IPS-15b (cell line): Measurements from ENCODE around the gene CPM.
"Not testable (repeated sequence)": the region's sequence is repeated elsewhere in the genome, so short reads cannot be mapped to it uniquely, and the experiment has no call there.

Source experiments
- H3K27me3 ChIP-seq: one replicate; pipeline ENCODE4 v1.6.1; 2013; ENCODE audit warnings: low read length; ENCODE audit not compliant: control insufficient read depth, insufficient read depth
- H3K36me3 ChIP-seq: one replicate; pipeline ENCODE4 v1.6.1; 2013; ENCODE audit warnings: low read length; ENCODE audit not compliant: control insufficient read depth, insufficient read depth
- H3K4me1 ChIP-seq: one replicate; pipeline ENCODE4 v1.6.1; 2013; ENCODE audit warnings: mild to moderate bottlenecking, low read length; ENCODE audit not compliant: control insufficient read depth, insufficient read depth
- H3K4me3 ChIP-seq: one replicate; pipeline ENCODE4 v1.5.1; 2013; ENCODE audit warnings: low read depth, low read length
- H3K9ac ChIP-seq: one replicate; pipeline ENCODE4 v1.6.1; 2013; ENCODE audit warnings: low read depth, mild to moderate bottlenecking, low read length
- H3K9me3 ChIP-seq: one replicate; pipeline ENCODE4 v1.6.1; 2013; ENCODE audit warnings: mild to moderate bottlenecking, low read length; ENCODE audit not compliant: control insufficient read depth, insufficient read depth

The CPM gene

DNA sequence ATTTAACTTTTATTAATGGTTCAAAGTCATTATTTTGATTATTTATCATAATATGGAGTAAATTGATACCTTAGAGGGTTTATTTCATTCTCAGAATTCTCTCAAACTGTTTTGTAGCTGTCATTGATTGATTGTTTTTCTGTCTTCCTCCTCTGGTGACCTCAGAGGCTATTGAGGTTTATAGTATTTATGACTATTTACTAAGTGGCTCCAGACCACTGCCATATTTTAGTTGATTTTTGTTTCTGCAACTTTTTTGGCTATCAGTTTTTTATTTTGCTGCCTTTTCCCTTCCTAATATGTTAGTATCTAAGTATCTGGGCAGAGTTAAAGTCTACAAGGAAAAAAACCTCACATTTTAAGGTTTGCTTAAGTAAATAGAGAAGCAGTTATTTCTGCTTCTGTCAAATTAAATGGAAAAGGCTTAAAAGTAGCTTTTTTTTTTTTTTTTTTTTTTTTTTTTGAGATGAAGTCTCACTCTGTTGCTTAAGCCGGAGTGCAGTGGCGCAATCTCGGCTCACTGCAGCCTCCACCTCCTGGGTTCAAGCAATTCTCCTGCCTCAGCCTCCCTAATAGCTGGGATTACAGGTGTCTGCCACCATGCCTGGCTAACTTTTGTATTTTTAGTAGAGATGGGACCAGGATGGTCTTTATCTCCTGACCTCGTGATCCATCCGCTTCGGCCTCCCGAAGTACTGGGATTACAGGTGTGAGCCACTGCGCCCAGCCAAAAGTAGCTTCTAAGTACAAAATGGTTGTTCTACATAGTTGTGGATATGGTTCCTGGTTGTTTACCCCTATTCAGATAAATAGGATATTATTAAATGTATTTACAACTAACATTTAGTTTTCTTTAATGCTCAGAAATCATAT, 116.8 kb downstream of the CPM start:
- no peaks in the 10 kb centered on the region for H3K27me3 ChIP-seq
- no peak overlapping the region for H3K9ac ChIP-seq
- no peaks in the 10 kb centered on the region for H3K4me1 ChIP-seq
- H3K4me3 ChIP-seq = no peak overlapping the region
- H3K36me3 ChIP-seq = peaks cover 39% of the 10 kb centered on the region
- no peaks in the 10 kb centered on the region for H3K9me3 ChIP-seq

GRCh38 chr12:68815232-68815927, 117.6 kb downstream of the CPM start:
- no peaks in the 10 kb centered on the region for H3K9me3 ChIP-seq
- H3K4me1 ChIP-seq = no peaks in the 10 kb centered on the region
- peaks cover 35% of the 10 kb centered on the region for H3K36me3 ChIP-seq
- H3K4me3 ChIP-seq = no peak overlapping the region
- H3K9ac ChIP-seq = no peak overlapping the region
- H3K27me3 ChIP-seq = no peaks in the 10 kb centered on the region

GRCh38 chr12:68814490-68815231, 118.3 kb downstream of the CPM start:
- H3K4me3 ChIP-seq = no peak overlapping the region
- no peaks in the 10 kb centered on the region for H3K27me3 ChIP-seq
- no peaks in the 10 kb centered on the region for H3K9me3 ChIP-seq
- H3K4me1 ChIP-seq = no peaks in the 10 kb centered on the region
- H3K9ac ChIP-seq = no peak overlapping the region
- H3K36me3 ChIP-seq = peaks cover 34% of the 10 kb centered on the region

GRCh38 chr12:68813242-68813593, 119.8 kb downstream of the CPM start:
- Histone ChIP-seq H3K4me3 (no peak overlapping the region), H3K9ac (no peak overlapping the region)

GRCh38 chr12:68812553-68813241, 120.3 kb downstream of the CPM start:
- peaks cover 31% of the 10 kb centered on the region for H3K36me3 ChIP-seq
- H3K4me1 ChIP-seq = no peaks in the 10 kb centered on the region
- no peaks in the 10 kb centered on the region for H3K9me3 ChIP-seq
- H3K27me3 ChIP-seq = no peaks in the 10 kb centered on the region
- H3K9ac ChIP-seq = no peak overlapping the region
- H3K4me3 ChIP-seq = no peak overlapping the region

More at GRCh38 chr12:68813242-68813593, 119.8 kb downstream of the CPM start:
- no peaks in the 10 kb centered on the region for H3K4me1 ChIP-seq
- H3K9me3 ChIP-seq = no peaks in the 10 kb centered on the region
- no peaks in the 10 kb centered on the region for H3K27me3 ChIP-seq
- peaks cover 34% of the 10 kb centered on the region for H3K36me3 ChIP-seq

DNA sequence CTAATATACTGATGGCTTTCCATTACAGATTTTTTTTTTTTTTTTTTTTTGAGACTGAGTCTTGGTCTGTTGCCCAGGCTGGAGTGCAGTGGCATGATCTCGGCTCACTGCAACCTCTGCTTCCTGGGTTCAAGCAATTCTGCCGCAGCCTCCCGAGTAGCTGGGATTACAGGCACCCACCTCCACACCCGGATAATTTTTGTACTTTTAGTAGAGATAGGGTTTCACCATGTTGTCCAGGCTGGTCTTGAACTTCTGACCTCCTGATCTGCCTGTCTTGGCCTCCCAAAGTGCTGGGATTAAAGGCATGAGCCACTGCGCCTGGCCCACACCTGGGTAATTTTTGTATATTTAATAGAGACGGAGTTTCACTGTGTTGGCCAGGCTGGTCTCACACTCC, 121.4 kb downstream of the CPM start:
- H3K36me3 ChIP-seq = peaks cover 28% of the 10 kb centered on the region
- not testable (repeated sequence) for H3K27me3 ChIP-seq, H3K4me1 ChIP-seq, H3K9me3 ChIP-seq, H3K4me3 ChIP-seq, H3K9ac ChIP-seq

DNA sequence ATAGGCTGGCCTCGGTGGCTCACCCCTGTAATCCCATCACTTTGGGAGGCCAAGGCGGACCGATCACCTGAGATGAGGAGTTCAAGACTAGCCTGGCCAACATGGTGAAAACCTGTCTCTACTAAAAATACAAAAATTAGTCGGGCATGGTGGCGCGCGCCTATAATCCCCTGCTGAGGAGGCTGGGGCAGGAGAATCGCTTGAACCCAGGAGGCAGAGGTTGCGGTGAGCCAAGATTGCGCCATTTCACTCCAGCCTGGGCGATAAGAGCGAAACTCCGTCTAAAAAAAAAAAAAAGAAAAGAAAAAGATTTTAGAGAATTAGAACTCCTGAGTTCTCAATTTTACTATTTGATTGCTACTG, 123.0 kb downstream of the CPM start:
- not testable (repeated sequence) for H3K27me3 ChIP-seq, H3K9ac ChIP-seq, H3K9me3 ChIP-seq
- H3K36me3 ChIP-seq = peaks cover 21% of the 10 kb centered on the region
- H3K4me3 ChIP-seq = peak overlapping the region; percentile 90
- H3K4me1 ChIP-seq = peaks cover 10% of the 10 kb centered on the region

DNA sequence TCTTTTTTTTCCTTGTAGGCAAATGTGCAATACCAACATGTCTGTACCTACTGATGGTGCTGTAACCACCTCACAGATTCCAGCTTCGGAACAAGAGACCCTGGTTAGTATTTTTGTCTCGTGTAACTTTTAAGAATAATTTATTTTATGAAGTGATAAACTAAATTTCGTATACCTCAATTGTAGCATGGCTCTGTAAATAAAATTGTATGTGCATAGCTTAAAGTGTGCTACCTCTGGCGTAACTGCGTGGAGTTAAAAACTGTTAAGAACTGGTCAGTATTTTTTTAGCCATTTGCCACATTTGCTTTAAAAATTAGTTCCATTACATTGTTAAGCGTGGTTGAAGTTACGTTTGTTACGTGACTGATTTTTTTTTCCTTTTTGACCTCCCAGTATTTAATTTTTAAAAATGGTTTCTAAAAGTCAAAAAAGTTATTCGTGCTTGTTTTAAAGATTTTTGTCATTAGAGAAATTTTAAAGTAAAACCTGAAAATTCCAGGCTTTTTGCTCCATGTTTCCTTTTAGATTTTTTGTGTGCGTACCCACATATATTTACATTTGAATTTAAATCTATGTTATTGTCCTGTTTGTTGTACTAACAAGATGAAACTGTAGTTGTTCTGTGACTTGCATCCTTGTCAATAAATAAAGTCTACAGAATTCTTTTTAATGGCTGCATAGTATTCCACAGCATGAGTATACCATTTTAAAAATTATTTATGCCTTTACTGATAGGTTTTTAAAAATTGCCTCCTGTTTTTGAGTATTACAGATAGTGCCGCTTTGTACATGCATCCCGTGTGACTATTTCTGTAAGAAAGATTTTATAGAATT, 123.6 kb downstream of the CPM start:
- Histone ChIP-seq H3K4me3 (peak overlapping the region; percentile 90), H3K9ac (peak overlapping the region; percentile 73), H3K36me3 (peaks cover 17% of the 10 kb centered on the region), H3K9me3 (no peaks in the 10 kb centered on the region), H3K27me3 (no peaks in the 10 kb centered on the region), H3K4me1 (peaks cover 10% of the 10 kb centered on the region)

DNA sequence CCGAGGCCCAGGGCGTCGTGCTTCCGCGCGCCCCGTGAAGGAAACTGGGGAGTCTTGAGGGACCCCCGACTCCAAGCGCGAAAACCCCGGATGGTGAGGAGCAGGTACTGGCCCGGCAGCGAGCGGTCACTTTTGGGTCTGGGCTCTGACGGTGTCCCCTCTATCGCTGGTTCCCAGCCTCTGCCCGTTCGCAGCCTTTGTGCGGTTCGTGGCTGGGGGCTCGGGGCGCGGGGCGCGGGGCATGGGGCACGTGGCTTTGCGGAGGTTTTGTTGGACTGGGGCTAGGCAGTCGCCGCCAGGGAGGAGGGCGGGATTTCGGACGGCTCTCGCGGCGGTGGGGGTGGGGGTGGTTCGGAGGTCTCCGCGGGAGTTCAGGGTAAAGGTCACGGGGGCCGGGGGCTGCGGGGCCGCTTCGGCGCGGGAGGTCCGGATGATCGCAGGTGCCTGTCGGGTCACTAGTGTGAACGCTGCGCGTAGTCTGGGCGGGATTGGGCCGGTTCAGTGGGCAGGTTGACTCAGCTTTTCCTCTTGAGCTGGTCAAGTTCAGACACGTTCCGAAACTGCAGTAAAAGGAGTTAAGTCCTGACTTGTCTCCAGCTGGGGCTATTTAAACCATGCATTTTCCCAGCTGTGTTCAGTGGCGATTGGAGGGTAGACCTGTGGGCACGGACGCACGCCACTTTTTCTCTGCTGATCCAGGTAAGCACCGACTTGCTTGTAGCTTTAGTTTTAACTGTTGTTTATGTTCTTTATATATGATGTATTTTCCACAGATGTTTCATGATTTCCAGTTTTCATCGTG, 124.4 kb downstream of the CPM start:
- Histone ChIP-seq H3K36me3 (peaks cover 11% of the 10 kb centered on the region), H3K9me3 (no peaks in the 10 kb centered on the region), H3K9ac (peak overlapping the region; percentile 99), H3K4me3 (peak overlapping the region; percentile 90), H3K4me1 (peaks cover 10% of the 10 kb centered on the region), H3K27me3 (no peaks in the 10 kb centered on the region)

- peaks cover 10% of the 10 kb centered on the region for H3K4me1 ChIP-seq
Observed at GRCh38 chr12:68807576-68808387, 125.2 kb downstream of the CPM start, which contains the start of gene MDM2. Gene MDM2, plus strand, starts transcription at chr12:68808177. Its CDS starts 301 bp downstream, at chr12:68808478.

More at GRCh38 chr12:68807576-68808387, 125.2 kb downstream of the CPM start, which contains the start of gene MDM2:
- Histone ChIP-seq H3K9me3 (no peaks in the 10 kb centered on the region), H3K36me3 (peaks cover 5% of the 10 kb centered on the region), H3K4me3 (peak within 1 kb of the TSS; percentile 90), H3K9ac (peak within 1 kb of the TSS; percentile 99), H3K27me3 (no peaks in the 10 kb centered on the region)
